Panc1 (cell line): ENCODE results near the gene EIF3F.

Source experiments
- POLR2AphosphoS5 ChIP-seq: IDR thresholded peaks from 2 replicates; pipeline ENCODE4 v1.6.1; 2012; ENCODE audit warnings: mild to moderate bottlenecking, low read depth, low read length, moderate library complexity
- TF ChIP-seq, protein P1 (sequence below): fragments of 450-650 bp; IDR thresholded peaks from 2 replicates; pipeline ENCODE4 v1.5.1; 2017; ENCODE audit warnings: mild to moderate bottlenecking

DNA sequence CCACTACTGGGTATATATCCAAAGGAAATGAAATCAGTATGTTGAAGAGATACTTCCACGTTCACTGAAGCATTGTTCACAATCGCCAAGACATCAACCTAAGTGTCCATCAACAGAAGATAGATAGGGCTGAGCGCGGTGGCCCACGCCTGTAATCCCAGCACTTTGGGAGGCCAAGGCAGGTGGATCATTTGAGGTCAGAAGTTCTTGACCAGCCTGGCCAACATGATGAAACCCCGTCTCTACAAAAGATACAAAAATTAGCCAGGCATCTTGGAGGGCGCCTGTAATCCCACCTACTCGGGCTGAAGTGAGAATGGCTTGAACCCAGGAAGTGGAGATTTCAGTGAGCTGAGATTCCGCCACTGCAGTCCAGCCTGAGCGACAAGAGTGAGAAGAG, 12.7 kb downstream of the EIF3F start:
- TF ChIP-seq, protein P1, sequence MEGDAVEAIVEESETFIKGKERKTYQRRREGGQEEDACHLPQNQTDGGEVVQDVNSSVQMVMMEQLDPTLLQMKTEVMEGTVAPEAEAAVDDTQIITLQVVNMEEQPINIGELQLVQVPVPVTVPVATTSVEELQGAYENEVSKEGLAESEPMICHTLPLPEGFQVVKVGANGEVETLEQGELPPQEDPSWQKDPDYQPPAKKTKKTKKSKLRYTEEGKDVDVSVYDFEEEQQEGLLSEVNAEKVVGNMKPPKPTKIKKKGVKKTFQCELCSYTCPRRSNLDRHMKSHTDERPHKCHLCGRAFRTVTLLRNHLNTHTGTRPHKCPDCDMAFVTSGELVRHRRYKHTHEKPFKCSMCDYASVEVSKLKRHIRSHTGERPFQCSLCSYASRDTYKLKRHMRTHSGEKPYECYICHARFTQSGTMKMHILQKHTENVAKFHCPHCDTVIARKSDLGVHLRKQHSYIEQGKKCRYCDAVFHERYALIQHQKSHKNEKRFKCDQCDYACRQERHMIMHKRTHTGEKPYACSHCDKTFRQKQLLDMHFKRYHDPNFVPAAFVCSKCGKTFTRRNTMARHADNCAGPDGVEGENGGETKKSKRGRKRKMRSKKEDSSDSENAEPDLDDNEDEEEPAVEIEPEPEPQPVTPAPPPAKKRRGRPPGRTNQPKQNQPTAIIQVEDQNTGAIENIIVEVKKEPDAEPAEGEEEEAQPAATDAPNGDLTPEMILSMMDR, result no peak
- TF ChIP-seq POLR2AphosphoS5, result no peak
